Breast epithelium (tissue), 4 donors: ENCODE data around the gene CPSF3. TPM values are rescaled to one million over a fixed set of nuclear protein-coding genes. Genes with fewer than 3 reads are reported as not detected.

Experiments
- DNase-seq, 2 donors: peaks; one replicate each; pipeline ENCODE4 v3.0.0-alpha.2; 2019; ENCODE audit warnings: low spot score in 2 of 2
- H3K27ac ChIP-seq, 2 donors: fragments of 200-600 bp; sonication (generic) in 1 of 2; one replicate each; pipeline ENCODE4 v1.5.1; 2016 to 2019; ENCODE audit warnings: mild to moderate bottlenecking in 1 of 2
- H3K27me3 ChIP-seq, 2 donors: fragments of 200-600 bp; sonication (generic) in 1 of 2; one replicate each; pipeline versions ENCODE4 v1.5.1 to v1.6.0; 2017 to 2019; ENCODE audit warnings: control low read depth in 1 of 2, mild to moderate bottlenecking in 1 of 2
- H3K36me3 ChIP-seq: fragments of 200-600 bp; one replicate; pipeline ENCODE4 v1.5.1; 2019
- H3K4me1 ChIP-seq, 2 donors: fragments of 200-600 bp; sonication (generic); one replicate each; pipeline ENCODE4 v1.5.1; 2016 to 2019; ENCODE audit warnings: control low read depth in 1 of 2
- H3K4me3 ChIP-seq, 3 donors: fragments of 200-600 bp; sonication (generic); 1 replicate in 2 of 3; 2 replicates in 1 of 3; pipeline ENCODE4 v1.5.1; 2016 to 2019; ENCODE audit warnings: mild to moderate bottlenecking in 3 of 3, moderate library complexity in 2 of 3
- H3K9me3 ChIP-seq, 2 donors: fragments of 200-600 bp; sonication (generic) in 1 of 2; one replicate each; pipeline ENCODE4 v1.5.1; 2016 to 2019; ENCODE audit warnings: control low read depth in 1 of 2
- POLR2A ChIP-seq: fragments of 450-650 bp; IDR thresholded peaks from one replicate; pipeline ENCODE4 v1.6.1; 2016; ENCODE audit warnings: antibody characterized with exemption, mild to moderate bottlenecking, moderate library complexity
- POLR2AphosphoS5 ChIP-seq, 3 donors: sonication (generic); formaldehyde crosslinking; IDR thresholded peaks; one replicate each; pipeline ENCODE4 v1.6.1; 2017; ENCODE audit warnings: antibody characterized with exemption in 3 of 3
- intact Hi-C: fragments of 100-400 bp; cut with DNase I; formaldehyde crosslinking; loops from one replicate; pipeline ENCODE4 v1.15.1; 2023; ENCODE audit warnings: low total_unique reads
- total RNA-seq, 3 donors: library from RNA; depleted of rRNA; stranded (reverse); fragments of >200 nt; gene quantifications; one replicate each; pipeline ENCODE4 v1.1.0, GENCODE V29; 2016
- TF ChIP-seq, protein P1 (sequence below), 3 donors: fragments of 450-650 bp; IDR thresholded peaks; one replicate each; pipeline ENCODE4 v1.5.1; 2016 to 2017; ENCODE audit warnings: antibody characterized with exemption in 3 of 3, mild to moderate bottlenecking in 3 of 3, moderate library complexity in 3 of 3

CPSF3 gene
- total RNA-seq, 3 donors from 2014 or later: 18.1 to 26.2 (median 23.1) TPM

DNA sequence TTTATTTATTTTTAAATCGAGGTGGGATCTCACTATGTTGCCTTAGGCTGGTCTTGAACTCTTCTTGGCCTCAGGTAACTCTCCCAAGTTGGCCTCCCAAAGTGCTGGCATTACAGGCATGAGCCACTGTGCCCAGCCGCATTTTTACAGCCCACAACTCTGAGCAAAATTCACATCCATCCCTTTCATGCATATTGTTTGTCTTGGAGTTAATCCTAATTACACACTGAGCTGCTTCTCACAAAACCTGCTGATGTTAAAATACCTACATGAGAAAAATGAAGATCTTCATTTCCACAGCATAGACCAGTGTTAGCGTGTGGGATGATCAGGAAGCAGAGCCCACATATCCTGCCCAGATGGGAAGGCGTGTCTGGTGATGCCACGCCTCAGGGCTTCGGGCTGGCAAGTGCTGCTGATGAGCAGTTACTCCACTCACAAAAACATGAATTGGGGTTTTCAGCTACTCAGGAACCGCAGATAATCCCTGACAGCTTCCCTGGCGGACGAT, 14.8 kb upstream of the CPSF3 start:
- intact Hi-C loops: no loop called here

DNA sequence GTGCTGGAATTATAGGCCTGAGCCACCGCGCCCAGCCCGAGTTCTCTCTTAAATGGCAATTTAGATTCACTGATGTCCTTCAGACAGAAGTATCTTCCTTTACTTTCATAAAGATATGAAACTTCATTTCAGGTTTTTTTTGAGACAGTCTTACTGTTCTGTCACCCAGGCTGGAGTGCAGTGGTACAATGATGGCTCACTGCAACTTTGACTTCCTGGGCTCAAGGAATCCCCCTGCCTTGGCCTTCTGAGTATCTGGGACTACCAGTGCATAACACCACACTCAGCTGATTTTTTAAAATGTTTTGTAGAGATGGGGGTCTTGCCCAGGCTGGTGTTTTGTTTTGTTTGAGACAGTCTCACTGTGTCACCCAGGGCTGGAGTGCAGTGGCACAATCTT, 13.3 kb upstream of the CPSF3 start:
- H3K4me1 ChIP-seq: peaks cover 0 to 3% of the 10 kb centered on the region in 2 donors
- H3K9me3 ChIP-seq: no peaks in the 10 kb centered on the region
- no peak overlapping the region for H3K27ac ChIP-seq
- no peaks in the 10 kb centered on the region for H3K27me3 ChIP-seq
- no peak for TF ChIP-seq POLR2AphosphoS5 (IDR thresholded peaks at IDR 0.05)
- TF ChIP-seq POLR2A: no peak
- TF ChIP-seq, protein P1, sequence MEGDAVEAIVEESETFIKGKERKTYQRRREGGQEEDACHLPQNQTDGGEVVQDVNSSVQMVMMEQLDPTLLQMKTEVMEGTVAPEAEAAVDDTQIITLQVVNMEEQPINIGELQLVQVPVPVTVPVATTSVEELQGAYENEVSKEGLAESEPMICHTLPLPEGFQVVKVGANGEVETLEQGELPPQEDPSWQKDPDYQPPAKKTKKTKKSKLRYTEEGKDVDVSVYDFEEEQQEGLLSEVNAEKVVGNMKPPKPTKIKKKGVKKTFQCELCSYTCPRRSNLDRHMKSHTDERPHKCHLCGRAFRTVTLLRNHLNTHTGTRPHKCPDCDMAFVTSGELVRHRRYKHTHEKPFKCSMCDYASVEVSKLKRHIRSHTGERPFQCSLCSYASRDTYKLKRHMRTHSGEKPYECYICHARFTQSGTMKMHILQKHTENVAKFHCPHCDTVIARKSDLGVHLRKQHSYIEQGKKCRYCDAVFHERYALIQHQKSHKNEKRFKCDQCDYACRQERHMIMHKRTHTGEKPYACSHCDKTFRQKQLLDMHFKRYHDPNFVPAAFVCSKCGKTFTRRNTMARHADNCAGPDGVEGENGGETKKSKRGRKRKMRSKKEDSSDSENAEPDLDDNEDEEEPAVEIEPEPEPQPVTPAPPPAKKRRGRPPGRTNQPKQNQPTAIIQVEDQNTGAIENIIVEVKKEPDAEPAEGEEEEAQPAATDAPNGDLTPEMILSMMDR (IDR thresholded peaks at IDR 0.05): no peak
- intact Hi-C loops: no loop called here
- no peaks in the 10 kb centered on the region for H3K36me3 ChIP-seq
- no peak for DNase-seq
- no peak overlapping the region for H3K4me3 ChIP-seq

More for the DNA sequence above, 14.8 kb upstream of the CPSF3 start:
- TF ChIP-seq, protein P1 (IDR thresholded peaks at IDR 0.05): no peak
- TF ChIP-seq POLR2AphosphoS5 (IDR thresholded peaks at IDR 0.05) (no peak), POLR2A (no peak)
- H3K36me3 ChIP-seq: no peaks in the 10 kb centered on the region
- DNase-seq: peak in 1 of 2 donors; percentile 65
- no peaks in the 10 kb centered on the region for H3K27me3 ChIP-seq
- peak overlapping the region; percentile 45 to 59 for H3K27ac ChIP-seq
- no peaks in the 10 kb centered on the region for H3K9me3 ChIP-seq
- peaks cover 0 to 3% of the 10 kb centered on the region in 2 donors for H3K4me1 ChIP-seq
- H3K4me3 ChIP-seq: no peak overlapping the region

DNA sequence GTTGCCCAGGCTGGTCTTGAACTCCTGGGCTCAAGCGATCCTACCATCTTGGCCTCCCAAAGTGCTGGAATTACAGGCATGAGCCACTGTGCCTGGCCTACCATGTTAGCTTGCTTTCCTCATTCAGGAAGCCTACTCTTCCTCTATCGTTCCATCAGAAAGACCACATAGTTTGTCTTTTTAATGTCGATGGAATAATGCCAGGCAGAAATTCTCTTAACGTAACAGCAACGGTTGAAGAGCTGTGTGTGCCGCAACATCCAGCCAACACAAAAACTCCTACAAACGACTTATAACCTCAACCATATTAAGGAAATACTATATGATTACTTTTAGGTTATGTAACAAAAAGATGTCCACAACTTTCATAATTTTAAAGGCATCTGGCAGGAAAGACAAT, 10.7 kb upstream of the CPSF3 start:
- Histone ChIP-seq H3K4me3 (no peak overlapping the region), H3K27me3 (no peaks in the 10 kb centered on the region), H3K36me3 (no peaks in the 10 kb centered on the region), H3K4me1 (no peaks in the 10 kb centered on the region), H3K9me3 (no peaks in the 10 kb centered on the region), H3K27ac (no peak overlapping the region)
- intact Hi-C loops: no loop called here
- TF ChIP-seq, protein P1 (IDR thresholded peaks at IDR 0.05): no peak
- no peak for TF ChIP-seq POLR2A
- TF ChIP-seq POLR2AphosphoS5 (IDR thresholded peaks at IDR 0.05): no peak
- no peak for DNase-seq

DNA sequence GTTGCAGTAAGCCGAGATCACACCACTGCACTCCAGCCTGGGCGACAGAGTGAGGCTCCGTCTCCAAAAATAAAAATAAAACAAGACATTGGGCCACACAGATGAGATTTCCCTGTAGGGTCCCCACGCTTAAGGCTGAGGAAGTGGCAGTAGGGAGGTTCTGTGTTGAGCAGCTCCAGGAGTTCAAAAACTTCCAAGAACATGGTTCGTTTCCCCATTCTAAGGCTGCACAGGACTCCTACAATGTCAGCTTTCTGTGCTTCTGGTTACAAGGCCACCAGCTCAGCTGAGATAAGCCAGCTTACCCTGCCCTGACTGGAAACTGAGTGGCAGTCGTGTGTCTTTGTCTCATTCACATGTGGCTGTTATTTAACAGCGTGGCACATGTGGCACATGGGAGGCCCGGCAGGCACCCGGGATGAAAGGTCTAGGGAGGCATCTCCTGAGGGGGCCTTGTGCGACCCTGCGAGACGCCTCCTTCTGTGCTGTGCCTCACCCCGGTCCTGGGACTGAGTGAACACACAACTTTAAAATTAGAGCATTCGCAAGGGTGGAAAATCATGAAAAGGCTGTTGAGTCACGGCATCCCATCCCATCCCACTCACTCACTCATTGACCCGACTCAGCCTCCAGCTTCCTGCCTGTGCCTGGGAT, 7.8 kb upstream of the CPSF3 start:
- Histone ChIP-seq H3K27me3 (no peaks in the 10 kb centered on the region), H3K4me3 (no peak overlapping the region), H3K27ac (peak overlapping the region in 1 of 2 donors; percentile 81), H3K36me3 (no peaks in the 10 kb centered on the region), H3K9me3 (no peaks in the 10 kb centered on the region), H3K4me1 (no peaks in the 10 kb centered on the region)
- DNase-seq: no peak
- TF ChIP-seq, protein P1 (IDR thresholded peaks at IDR 0.05): no peak
- TF ChIP-seq POLR2A (no peak), POLR2AphosphoS5 (IDR thresholded peaks at IDR 0.05) (no peak)
- intact Hi-C loops: no loop called here

DNA sequence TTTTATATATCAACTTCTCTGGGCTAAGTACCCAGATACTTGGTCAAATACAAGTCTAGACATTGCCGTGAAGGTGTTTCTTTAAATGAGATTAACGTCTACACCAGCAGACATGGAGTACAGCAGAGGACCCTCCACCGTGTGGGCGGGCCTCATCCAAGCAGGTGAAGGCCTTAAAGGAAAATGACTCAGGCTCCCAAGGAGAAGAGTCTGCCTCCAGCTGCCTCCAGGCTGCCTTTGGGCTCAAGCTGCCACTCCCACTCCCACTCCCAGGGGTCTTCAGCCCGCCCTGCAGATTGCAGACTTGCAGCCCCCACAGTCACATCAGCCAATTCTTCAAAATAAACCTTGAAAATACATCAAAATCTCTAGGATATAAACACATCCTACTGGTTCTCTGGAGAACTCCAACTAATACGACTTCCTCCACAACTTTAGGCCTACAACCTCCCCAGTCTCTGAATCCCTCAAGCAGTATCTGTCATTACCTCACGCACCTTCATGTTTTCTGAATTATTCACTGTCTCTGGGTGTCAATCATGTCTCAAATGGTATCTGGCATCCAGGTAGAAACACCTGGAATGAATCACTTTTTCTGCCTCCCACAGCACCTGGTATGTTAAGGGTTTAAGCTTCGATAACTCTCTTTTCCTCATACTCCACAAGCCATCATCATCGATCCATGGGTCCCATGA, 7.0 kb upstream of the CPSF3 start:
- TF ChIP-seq, protein P1 (IDR thresholded peaks at IDR 0.05): no peak
- no peak for TF ChIP-seq POLR2A
- TF ChIP-seq POLR2AphosphoS5 (IDR thresholded peaks at IDR 0.05): no peak
- intact Hi-C loops: no loop called here
- Histone ChIP-seq H3K36me3 (no peaks in the 10 kb centered on the region), H3K4me3 (no peak overlapping the region), H3K9me3 (no peaks in the 10 kb centered on the region), H3K4me1 (no peaks in the 10 kb centered on the region), H3K27me3 (no peaks in the 10 kb centered on the region), H3K27ac (peak overlapping the region in 1 of 2 donors; percentile 81)
- no peak for DNase-seq
